GM21360 (cell line): ENCODE data around the gene COQ6.
"Not testable (repeated sequence)": the region's sequence is repeated elsewhere in the genome, so short reads cannot be mapped to it uniquely, and the experiment has no call there.

Experiments used
- ATAC-seq: cut with Tn5 transposase; IDR thresholded peaks from one replicate; pipeline ENCODE4 v1.9.1; 2021; ENCODE audit warnings: mild to moderate bottlenecking, moderate library complexity; ENCODE audit not compliant: unreplicated experiment

Gene COQ6

DNA sequence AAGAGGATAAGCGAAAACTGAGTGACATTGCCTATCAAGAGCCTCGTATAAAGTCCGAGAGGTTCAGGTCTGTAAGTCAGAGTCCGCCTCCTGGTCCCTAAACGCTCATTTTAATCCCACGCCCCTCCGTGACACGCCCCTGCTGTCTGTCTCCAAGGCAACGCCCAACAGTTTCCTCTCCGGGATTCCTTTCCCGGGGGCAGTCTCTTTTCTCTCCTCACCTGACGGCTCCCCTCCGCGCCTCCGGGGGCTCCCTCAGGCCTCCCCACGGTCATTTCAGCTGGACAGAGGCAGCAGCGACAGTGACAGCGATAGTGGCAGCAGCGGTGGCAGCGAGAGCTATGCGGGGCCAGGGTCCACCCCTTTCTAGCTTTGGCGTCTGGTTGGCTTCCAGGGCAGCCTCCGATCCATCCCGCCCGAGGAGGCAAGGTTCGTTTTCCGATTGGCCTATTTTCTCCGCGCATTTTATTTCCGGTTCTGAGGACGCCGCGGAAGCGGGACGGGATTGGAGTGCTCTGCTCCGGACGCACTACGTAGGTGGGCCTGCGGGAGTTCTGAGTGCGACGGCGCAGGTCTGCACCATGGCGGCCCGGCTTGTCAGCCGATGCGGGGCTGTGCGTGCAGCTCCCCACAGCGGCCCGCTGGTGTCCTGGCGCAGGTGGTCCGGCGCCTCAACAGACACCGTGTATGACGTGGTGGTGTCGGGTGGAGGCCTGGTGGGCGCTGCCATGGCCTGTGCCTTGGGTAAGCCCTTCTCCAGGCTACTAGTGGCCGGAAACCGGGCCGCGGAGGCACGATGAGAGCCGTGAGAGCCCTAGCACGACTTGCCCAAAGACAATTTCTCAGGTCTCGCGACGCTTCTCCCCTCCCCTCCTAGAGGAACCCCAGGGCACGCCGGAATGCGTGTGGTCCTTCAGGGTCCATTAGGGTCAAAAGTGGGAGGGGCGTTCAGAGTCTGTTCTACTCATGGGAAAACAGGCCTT, at the start of gene COQ6, which contains the start of gene FAM161B:
Gene COQ6, plus strand, starts transcription at position 551 of the 983 bp plus-strand sequence. Its CDS starts 31 bp downstream, at position 582.
Gene FAM161B, minus strand, starts transcription at position 343 of the 983 bp plus-strand sequence. Its CDS starts 68 bp downstream, at position 275.
- ATAC-seq = peak; percentile 87

DNA sequence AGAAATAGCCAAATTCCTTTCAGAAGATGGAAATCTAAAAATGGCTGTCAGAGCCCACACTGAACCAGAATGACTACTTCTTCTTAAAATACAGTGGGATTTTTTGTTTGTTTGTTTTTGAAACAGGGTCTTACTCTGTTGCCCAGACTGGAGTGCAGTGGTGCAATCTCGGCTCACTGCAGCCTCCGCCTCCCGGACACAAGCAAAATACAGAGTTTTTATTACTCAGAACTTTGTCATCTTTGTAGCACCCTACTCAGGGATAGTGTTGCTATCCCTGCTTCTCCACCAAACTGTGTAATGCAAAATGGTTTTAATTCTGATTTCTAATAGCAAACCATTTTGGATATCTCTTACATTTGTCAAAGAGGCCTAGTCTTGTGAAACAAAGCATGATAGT, 47.1 kb upstream of the COQ6 start:
- ATAC-seq = no peak

DNA sequence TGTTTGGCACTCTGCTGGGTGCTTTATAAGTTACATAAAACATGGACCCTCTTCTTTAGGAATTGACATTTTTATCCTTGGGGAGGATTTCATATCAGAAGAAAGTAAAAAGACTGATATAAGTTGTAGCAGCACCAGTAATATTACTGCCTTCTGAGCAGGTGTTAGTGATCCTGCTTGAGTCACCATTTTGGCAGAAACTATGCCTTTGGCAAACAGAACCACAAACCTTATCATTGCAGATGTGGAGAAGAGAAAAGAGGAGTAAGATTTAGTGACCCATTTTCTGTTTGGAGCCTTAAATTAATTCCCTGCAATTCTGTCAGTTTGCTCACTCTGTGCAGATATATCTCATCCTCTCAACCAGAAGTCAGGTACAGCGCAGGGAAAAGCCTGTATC, 40.4 kb upstream of the COQ6 start:
- ATAC-seq = no peak

DNA sequence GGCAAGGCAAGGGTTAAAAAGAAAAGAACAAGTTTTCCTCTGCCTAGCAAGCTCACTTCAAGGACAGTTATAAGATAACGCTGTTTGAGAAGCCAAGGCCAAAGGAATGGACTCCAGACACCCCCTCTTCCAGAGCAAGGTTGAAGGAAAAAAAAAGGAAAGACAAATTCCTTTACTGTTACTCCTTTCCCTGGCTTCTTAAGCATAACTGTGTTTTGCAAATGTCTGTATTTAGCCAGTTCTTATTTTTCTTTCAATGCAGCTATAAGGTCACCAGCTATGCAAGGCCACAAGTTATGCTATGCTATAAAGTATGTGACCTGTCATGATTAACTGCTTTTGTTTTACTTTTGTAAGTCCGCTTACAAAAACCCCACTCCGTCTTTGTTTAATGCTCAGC, 36.8 kb upstream of the COQ6 start:
- ATAC-seq = no peak

DNA sequence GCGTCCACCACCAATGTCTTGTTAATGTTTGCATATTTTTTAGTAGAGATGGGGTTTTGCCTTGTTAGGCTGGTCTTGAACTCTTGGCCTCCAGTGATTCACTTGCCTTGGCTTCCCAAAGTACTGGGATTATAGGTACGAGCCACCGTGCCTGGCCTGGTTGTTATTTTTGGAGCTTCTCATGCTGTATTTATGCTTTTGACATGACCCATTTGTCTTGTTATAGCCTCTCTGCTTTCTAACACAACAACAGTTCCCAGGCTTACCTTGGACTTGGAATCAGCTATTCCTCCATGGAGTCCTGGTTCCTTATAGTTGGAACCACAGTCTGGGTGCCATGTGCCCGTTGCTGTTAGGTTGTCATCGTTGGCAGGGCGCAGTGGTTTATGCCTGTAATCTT, 33.8 kb upstream of the COQ6 start:
- ATAC-seq = no peak

DNA sequence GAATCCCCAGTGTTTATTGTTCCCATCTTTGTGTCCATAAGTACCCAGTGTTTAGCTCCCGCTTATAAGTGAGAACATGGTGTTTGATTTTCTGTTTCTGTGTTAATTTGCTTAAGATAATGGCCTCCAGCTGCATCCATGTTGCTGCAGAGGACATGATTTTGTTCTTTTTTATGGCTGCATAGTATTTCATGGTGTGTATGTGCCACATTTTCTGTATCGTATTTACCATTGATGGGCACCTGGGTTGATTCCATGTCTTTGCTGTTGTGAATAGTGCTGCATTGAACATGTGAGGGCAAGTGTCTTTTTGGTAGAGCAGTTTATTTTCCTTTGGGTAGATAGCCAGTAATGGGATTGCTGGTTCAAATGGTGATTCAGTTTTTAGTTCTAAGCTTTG, 30.6 kb upstream of the COQ6 start:
- not testable (repeated sequence) for ATAC-seq

DNA sequence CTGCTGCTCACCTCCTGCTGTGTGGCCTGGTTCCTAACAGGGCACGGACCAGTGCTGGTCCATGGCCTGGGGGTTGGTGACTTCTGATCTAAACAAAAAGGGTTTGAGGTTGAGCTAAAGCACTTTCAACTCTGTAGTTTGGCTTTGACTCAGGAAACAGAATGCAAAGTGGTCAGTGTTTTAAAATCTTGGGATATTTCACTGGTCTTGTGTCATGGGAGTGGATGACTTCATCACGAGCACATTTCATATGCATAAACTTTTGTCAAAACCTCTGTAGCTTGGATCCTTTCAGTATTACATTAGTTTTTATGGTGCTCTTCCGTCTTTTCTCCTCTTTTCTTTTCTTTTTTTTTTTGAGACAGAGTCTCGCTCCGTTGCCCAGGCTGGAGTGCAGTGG, 25.8 kb upstream of the COQ6 start:
- ATAC-seq = no peak

DNA sequence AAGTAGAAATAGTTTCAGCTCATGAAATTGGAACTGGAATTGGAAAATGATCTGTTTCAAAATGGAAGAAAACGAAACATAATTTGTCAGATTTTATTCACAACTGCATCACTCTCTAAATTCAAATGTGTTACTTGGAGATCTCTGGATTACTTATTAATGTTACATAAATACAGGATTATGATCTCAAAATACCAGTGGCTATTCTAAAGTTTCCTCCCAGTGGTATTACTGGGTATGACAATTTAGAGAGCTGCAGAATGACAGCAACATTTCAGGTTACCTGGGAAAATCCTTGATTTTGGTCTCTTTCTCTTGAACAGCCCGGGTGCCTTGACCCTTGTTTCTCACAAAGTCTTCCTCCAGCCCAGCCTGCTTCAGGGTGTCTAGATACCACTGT, 14.4 kb upstream of the COQ6 start:
- no peak for ATAC-seq

DNA sequence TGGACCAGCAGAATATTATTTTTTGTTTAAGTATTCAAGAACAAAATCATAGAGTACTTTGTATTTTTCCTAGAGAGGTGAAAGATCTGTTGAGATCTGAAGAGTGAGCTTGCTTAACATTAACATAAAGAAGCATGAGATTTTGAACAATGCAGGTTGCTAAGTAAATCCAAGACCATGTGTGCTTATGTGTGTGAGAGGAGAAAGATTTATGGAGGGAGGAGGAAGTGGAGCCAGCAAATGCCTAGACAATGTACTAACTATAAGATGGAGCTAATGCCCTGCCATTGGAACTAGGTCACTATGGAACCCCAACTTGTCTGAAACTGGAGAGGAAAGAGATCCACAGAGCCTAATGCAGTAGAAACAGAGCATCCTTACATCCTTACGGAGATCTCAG, 13.6 kb upstream of the COQ6 start:
- no peak for ATAC-seq

DNA sequence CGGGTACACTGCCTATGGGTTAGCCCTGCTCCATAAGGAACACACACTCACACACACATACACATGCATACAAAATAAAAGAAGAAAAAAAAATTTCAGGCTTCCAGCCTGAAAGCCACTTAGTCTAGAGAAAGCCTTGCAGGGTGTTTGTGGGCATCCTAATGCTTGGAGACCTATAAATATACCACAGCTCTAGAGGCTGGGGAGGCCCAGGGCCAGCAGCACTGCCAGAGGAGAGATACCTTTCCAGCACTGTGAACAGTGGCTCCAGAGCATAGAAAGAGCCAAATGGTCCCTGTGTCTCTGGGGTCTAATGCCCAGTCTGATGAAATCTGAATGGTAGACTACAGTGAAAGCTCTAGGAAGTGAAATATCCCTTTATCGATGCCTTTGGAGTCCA, 13.1 kb upstream of the COQ6 start:
- no peak for ATAC-seq

DNA sequence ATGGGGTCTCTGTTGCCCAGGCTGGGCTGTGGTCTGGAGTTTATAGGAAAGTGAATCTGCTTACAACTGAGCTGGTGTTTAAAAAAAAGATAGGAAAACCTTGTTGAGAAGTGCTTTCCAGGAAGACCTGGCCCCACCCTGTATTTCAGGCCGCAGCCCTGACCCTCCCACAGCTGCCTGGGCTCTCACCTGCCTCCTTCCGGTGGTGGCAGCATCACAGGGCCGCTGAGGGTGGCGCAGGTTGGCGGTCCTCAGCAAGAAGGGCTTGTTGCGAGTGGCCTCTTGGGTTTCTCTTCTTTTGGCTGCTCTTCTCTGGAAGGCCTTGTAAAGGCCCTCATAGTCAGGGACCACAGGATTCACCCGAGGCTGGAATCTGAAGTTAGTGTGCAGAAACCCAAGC, 7.9 kb upstream of the COQ6 start:
- no peak for ATAC-seq

DNA sequence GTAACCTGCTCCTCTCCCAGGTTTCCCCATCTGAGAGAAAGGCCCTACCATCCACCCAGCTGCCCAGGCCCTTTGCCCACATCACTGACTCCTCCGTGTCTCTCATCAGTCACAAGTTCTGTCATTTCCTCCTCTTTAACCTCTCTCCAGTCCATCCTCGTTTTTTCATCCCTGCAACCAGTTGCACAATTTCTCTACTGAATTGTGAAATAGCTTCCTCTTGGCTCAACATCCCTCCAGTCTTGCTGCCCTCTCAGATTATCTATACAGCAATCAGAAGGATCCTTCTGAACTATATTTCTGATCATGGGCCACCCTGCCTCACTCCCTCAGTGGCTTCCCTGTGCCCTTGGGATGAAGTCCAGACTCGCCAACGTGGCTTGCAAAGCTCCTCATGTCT, 7.0 kb upstream of the COQ6 start:
- no peak for ATAC-seq

DNA sequence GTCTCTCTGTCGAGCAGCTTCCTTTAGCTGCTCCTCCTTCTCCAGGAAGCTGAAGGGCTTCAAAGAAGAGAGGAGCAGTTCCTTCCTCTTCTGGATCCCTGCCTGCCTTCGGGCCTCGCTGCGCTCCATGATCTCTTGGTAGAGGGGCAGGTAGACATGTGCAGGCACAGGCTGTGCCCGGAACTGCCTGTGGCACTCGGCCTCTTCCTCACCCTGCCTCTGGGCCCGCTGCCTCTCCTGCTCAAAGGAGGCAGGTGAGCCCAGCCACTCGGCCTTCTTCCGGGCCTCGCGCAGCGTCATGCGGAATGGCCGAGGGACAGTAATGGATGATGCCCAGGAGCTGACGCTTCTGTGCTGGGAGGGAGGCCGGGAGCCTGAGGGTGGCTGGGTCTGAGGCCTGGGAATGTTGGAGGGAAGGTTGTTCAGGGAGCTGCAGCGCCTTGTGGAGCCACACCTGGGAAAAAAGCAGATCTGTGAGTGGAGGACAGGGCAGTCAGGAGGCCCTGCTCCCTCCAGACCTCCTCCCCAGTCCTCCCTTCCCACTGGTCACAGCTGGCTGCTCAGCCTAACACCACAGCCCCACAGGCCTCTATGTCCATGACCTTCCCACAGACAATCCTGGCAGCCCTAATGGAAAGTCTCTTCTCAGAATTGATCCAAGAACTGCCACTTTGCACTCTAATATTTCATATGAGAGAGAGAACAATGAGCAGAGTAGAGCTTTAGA, 5.5 kb upstream of the COQ6 start:
- ATAC-seq = no peak

DNA sequence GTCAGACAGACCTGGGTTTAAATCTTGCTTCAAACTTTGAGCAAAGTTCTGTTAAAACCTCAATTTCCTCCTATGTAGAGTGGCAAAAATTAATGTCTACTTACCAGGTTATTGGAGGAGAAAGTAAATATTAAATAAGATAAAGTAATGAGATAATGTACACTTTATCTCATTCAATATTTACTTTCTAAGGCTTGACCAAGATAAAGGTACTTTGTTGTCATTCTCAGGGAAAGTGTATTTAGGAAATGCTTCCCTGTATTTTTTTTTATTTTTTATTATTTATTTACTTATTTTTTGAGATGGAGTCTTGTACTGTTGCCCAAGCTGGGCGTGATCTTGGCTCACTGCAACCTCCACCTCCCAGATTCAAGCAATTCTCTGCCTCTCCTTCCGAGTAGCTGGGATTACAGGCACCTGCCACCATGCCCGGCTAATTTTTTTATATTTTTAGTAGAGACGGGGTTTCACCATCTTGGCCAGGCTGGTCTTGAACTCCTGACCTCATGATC, 4.9 kb upstream of the COQ6 start:
- no peak for ATAC-seq

DNA sequence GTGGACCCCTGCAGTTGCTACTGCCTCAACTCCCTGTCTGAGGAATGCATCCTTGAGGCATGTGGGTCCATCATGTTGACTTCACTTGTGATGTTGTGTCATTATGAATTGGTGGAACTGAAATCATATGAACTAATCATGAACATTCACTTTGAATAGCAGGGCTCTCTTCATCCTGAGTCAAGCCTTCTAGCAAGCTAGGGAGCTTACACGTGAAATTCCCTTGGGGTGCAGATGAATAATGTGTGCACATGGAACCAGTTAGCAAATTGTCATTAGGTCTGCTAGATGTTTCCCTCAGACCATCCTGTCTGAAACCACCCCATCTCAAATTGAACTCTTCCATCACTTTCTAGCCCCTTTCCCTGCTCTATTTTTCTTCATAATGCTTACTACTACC, 3.6 kb downstream of the COQ6 start:
- ATAC-seq = no peak

DNA sequence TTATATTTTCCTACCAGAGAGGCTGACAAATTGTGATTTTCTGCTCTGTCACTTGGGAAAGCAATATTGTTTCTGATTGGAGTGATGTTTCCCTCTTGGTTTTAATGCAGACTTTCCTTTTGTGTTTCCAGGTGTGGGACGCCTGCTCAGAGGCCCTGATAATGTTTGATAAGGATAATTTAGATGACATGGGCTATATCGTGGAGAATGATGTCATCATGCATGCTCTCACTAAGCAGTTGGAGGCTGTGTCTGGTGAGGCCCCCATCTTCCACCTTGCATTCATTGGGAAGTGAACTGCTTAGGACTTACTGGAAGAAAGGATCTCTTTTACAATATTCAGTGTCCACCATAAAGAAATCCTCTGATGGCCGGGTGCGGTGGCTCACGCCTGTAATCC, 5.6 kb downstream of the COQ6 start:
- ATAC-seq = no peak

DNA sequence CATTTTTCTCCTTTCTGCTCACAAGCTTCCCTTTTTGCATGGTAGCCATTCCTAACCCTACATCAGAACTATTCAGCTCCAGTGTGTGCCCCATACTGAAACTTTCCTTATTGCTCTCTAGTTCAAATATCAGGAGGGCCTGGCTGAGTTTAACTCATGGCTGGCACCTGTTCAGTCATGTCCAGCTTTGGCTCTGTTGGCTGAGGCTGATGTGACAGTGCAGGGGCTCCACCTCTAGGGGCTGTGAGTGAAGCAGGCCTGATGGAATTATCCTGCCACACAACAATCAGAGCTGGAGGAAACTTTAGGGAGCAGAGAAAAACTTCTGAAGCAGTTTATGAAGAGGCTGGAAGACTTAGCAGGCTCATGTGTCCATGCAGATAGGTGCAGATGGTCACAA, 8.5 kb downstream of the COQ6 start:
- no peak for ATAC-seq

DNA sequence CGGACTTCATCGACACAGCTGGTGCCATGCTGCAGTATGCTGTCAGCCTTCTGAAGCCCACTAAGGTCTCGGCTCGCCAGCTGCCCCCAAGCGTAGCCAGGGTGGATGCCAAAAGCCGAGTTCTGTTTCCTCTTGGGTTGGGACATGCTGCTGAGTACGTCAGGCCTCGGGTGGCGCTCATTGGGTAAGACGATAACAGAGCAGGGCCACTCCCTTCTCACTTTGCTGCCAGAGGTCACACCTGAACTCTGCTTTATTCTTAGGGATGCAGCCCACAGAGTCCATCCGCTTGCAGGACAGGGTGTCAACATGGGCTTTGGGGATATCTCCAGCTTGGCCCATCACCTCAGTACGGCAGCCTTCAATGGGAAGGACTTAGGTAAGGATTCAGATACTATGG, 11.1 kb downstream of the COQ6 start:
- no peak for ATAC-seq

DNA sequence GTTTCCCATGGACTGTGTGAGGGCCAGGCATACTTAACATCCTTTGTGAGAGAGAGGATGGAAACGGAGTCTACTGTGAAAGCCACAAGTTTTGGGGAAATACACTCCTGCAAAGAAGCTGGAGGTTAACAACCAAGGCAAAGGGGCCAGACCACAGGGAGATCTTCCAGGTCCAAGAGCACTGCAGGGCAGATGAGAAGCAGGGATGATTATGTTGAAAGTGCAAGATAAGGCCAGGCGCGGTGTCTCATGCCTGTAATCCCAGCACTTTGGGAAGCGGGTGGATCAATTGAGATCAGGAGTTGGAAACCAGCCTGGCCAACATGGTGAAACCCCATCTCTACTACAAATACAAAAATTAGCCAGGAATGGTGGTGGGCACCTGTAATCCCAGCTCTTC, 15.1 kb downstream of the COQ6 start:
- ATAC-seq = no peak

DNA sequence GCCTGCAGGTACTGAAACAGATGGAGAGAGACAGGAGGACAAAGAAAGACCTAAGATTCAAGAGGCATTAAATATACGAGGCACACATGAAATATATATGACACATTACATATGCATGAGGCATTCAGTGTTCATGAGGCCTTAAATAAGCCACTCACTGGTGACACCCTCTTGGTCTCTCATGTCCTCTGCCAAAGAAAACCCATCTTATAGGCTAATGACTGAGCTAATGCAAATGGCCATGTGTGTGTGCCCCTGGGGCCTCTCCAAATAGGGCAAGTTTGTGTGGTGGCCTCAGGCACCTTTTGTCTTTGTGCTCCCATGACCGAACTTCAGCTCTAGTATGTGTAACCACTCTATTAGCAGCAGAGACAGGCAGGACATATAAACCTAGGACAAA, 18.8 kb downstream of the COQ6 start:
- no peak for ATAC-seq

DNA sequence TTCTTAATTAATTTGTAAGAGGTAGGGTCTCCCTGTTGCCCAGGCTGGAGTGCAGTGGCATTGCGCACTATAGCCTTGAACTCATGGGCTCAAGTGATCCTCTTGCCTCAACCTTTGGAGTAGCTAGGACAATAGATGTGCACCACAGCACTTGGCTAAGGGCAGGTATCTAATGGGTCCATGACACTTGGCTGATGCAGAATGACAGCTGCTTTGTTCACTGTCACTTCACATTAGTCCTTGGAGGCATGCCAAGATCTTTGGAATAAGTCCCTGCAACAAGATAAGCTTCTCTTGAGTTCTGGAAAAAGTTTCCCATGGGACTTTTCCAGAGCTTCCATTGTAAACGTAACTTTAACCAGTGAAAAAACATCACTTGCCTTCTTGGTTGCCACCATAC, 23.4 kb downstream of the COQ6 start:
- ATAC-seq = no peak

DNA sequence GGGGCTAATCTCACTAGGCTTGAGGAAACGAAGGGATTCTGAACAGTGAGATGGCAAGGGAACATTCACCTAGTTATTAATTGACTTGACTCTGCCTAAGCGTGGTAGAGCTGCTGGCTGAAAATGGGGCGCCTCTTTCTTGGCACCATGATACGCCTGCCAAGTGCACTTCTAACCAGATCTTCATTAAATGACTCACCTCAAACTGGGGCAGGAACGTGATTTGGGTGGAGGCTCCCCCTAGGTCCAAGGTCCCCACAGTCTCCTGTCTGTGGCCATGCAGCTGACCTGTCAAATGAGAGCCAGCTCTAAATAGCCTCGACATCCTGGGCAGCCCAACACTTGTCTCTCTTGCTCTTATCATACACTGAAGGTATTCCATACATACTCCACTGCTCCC, 26.0 kb downstream of the COQ6 start:
- ATAC-seq = no peak
